Hepatocyte (in vitro differentiated cells): ENCODE results near the gene SARDH.

Experiments used
- CTCF ChIP-seq: fragments of 200-600 bp; sonication (generic); IDR thresholded peaks from 2 replicates; pipeline ENCODE4 v1.5.1; 2016; ENCODE audit warnings: antibody characterized with exemption, mild to moderate bottlenecking; ENCODE audit not compliant: poor library complexity
- EZH2 ChIP-seq: fragments of 200-600 bp; sonication (generic); IDR thresholded peaks from 2 replicates; pipeline ENCODE4 v1.6.1; 2016; ENCODE audit warnings: antibody characterized with exemption, mild to moderate bottlenecking, borderline replicate concordance
- EZH2phosphoT487 ChIP-seq: fragments of 200-600 bp; sonication (generic); IDR thresholded peaks from one replicate; pipeline ENCODE4 v1.6.1; 2018; ENCODE audit warnings: antibody characterized with exemption, mild to moderate bottlenecking, low read depth, moderate library complexity; ENCODE audit not compliant: unreplicated experiment, severe bottlenecking

- TF ChIP-seq CTCF: no peak
- TF ChIP-seq EZH2phosphoT487: no peak
- no peak for TF ChIP-seq EZH2
Observed at GRCh38 chr9:133618726-133619125, 119.4 kb downstream of the SARDH start.
